Keratinocyte (primary cell): ENCODE data around the gene PRADC1.

Source experiments
- CTCF ChIP-seq, 3 experiments: IDR thresholded peaks in 1 of 3; conservative IDR thresholded peaks in 1 of 3; optimal IDR thresholded peaks in 1 of 3; 2 replicates in 2 of 3; 3 replicates in 1 of 3; pipeline versions ENCODE3 to v1.5.1; 2011; ENCODE audit warnings: low read length in 3 of 3, mild to moderate bottlenecking in 3 of 3, moderate library complexity in 2 of 3, control low read depth in 1 of 3, inconsistent platforms in 1 of 3; ENCODE audit not compliant: insufficient read depth in 2 of 3; ENCODE audit errors: extremely low read depth in 1 of 3
- EZH2 ChIP-seq: IDR thresholded peaks from one replicate; pipeline ENCODE4 v1.6.1; 2012; ENCODE audit warnings: inconsistent platforms, mild to moderate bottlenecking, low read length, moderate library complexity

GRCh38 chr2:73223821-73224220, 9.2 kb downstream of the PRADC1 start:
- TF ChIP-seq CTCF (optimal IDR thresholded peaks at IDR 0.05 in 1 of 3, IDR thresholded peaks at IDR 0.05 in 1 of 3, conservative IDR thresholded peaks at IDR 0.05 in 1 of 3; ENCODE audit: extremely low read depth in 1 of 3, insufficient read depth in 2 of 3, low read length in 3 of 3) = no peak
- no peak for TF ChIP-seq EZH2
